Left renal cortex interstitium (tissue), 4 donors: ENCODE data around the gene FAM20C. TPM values are rescaled to one million over a fixed set of nuclear protein-coding genes. Genes with fewer than 3 reads are reported as not detected.
"Not testable (repeated sequence)": the region's sequence is repeated elsewhere in the genome, so short reads cannot be mapped to it uniquely, and the experiment has no call there.

Source experiments
- DNase-seq, 4 donors: peaks; one replicate each; pipeline ENCODE4 v3.0.0-alpha.2; 2013; ENCODE audit warnings: low read depth in 4 of 4, low spot score in 2 of 4, missing footprints in 1 of 4
- polyA plus RNA-seq, 4 donors: library from polyadenylated mRNA; unstranded; fragments of 120-200 nt; gene quantifications; one replicate each; pipeline ENCODE4 v1.2.1, GENCODE V29; 2013; ENCODE audit not compliant: insufficient read length in 4 of 4

The FAM20C gene
- polyA plus RNA-seq, 4 donors: 66.1 to 78.6 (median 69.3) TPM

DNA sequence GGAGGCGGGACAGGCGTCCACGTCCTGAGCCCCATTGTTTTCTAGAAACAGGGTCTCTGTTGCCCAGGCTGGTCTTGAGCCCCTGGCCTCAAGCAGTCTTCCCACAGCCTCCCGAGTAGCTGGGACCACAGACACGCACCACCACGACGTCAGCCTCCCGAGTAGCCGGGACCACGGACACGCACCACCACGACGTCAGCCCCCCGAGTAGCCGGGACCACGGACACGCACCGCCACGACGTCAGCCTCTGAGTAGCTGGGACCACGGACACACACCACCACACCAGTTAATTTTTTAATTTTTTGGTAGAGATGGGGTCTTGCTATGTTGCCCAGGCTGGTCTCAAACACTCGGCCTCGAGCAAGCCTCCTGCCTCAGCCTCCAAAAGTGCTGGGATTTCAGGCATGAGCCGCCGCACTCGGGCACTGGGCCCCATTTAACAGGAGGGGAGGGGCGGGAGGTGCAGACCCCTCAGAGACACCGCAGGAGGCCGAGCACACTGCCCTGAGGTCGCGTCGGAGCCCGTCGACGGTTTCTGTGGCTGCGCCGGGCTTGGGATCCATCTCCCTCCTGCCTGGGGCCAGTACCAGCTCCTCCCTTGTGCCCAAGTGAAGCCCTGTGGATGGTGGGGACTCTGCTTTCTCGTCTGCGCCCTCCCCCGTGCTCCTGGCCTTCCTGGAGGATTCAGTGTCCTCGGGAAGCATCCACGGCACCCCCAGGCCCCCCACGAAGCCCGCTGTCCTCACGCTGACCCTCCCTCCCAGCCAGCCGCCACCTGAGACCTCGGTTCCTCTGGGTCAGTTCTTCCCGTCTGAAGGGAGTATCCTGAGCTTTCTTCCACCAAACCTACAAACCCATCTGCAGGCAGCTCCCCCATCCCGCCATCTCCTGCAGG lies 13.0 kb downstream of the FAM20C start:
- no peak for DNase-seq

GRCh38 chr7:206351-206750 lies 14.0 kb downstream of the FAM20C start:
- DNase-seq: not testable (repeated sequence)

DNA sequence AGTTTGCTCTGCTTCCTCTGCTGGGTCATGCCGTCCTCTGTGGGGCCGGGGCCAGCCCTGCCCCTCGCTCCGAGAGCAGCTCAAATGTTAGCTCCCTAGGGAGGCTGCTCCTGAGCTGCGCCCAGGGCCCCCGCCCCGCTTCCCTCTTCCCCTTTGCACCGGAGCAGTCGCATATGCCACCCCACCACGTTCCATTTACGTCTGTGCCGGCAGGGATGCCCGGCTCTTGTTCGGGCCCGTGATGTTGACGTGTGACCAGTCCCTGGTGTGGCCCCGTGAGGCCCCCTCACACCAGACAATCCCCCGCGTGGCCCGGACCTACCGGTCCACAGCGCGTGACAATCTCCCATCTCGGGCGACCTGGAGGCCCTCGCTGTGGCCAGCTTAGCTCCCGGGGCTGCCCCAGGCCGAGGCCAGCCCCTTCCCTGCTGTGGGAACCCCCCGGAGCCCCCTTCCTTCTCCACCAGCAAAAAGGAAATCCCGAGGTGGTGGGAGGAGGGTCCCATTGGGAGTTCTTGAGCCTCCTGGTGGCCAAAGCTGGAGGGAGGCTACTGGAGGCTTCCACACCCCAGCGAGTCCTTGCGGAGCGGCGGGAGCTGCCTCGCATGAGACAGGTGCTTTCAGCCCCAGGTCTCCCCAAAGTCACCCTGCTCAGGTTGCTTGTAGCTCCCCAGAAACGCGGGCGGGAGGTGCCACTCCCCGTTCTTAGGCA lies 15.2 kb downstream of the FAM20C start:
- DNase-seq: no peak

GRCh38 chr7:208130-208673 lies 15.8 kb downstream of the FAM20C start:
- no peak for DNase-seq

- no peak for DNase-seq
Measured at GRCh38 chr7:208816-209215, 16.4 kb downstream of the FAM20C start.

DNA sequence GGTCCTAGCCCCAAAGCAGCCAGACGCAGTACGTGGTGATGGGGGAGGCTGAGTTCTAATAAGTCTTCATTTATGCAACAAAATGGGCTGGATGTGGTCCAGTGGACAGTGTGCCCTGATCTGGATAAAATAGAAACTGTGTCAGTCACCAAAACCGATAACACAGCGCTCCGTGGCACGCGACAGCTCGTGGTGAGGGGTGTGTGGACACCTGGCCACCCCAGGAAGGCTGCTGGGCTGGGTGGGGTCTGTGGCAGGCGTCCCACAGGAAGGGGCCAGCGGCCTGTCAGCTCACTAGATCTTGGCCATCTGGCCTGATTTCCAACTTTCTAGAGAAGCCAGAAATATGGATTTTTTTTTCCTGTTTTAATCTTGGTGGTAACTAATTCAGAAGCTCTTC lies 17.0 kb downstream of the FAM20C start:
- DNase-seq: no peak

- no peak for DNase-seq
Measured at GRCh38 chr7:209906-210305, 17.5 kb downstream of the FAM20C start.

DNA sequence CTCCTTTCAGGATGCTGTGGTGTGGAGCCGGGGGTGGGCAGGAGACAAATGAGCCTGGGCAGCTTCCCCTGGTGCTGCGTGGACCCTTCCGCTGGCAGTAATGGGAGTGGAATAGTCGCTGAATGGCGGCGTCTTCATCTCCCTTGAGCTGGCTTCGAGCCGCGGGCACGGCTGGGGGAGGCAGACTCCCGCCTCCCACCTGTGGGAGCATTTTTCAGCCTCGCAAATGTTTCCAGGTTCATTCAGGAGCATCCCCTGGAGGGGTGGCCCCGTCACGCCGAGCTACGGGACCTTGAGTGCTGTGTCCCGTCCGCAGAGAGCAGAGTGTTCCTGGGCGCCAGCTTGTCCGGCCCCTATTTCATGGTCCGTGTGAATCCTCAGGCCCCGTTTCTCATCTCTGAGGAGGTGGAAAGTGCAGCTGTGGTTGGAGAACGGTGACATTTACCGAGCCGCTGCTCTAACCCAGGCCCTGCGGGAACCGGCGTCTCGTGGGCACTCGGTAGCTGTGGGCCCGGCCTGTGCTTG lies 18.1 kb downstream of the FAM20C start:
- no peak for DNase-seq

DNA sequence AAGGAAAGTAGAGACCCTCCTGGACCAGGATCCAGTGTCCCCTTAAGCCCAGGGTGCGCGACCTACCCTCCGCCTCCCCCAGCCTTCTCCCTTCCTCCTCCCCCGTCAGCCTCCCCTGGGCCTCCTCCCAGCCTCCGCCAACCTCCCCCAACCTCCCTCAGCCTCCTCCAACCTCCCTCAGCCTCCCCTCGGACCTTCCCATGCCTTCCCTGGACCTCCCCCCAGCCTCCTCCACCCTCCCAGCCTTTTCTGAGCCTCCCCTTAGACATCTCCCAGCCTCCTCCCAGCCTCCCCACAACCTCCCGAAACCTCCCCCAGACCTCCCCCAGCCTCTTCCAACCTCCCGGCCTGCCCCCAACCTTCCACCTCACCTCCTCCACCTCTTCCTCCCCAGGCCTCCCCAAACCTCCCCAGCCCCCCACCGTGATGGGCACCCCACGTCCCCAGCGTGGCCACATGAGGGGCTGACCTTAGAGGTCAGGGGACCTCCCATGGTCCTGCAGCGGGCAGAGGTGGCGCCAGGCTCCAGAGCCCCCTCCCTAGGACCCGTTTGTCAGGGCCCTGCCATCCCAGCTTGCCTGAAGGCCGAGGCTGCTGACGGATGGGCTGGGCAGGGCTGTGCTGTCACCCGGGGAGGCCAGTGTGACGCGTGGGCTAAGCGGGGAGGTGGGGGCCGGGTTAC lies 18.8 kb downstream of the FAM20C start:
- no peak for DNase-seq

DNA sequence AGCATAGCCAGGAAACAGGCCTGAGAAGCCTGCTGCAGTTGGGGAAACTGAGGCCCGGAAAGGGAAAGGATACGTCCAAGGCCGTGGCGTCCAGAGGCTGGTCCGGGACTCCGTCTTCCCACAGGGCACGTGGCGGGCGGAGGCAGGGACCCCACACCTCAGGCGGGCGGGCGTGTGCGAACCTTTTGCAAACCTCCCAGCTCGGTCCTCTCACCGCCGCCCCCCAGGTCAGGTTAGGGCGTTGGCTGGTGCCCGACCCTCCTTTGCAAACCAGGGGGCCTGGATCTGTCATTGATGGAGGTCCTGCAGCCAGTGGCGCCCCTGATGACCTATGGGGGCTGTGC lies 19.3 kb downstream of the FAM20C start:
- no peak for DNase-seq

- DNase-seq: no peak
Measured at GRCh38 chr7:212754-213153, 20.4 kb downstream of the FAM20C start.

DNA sequence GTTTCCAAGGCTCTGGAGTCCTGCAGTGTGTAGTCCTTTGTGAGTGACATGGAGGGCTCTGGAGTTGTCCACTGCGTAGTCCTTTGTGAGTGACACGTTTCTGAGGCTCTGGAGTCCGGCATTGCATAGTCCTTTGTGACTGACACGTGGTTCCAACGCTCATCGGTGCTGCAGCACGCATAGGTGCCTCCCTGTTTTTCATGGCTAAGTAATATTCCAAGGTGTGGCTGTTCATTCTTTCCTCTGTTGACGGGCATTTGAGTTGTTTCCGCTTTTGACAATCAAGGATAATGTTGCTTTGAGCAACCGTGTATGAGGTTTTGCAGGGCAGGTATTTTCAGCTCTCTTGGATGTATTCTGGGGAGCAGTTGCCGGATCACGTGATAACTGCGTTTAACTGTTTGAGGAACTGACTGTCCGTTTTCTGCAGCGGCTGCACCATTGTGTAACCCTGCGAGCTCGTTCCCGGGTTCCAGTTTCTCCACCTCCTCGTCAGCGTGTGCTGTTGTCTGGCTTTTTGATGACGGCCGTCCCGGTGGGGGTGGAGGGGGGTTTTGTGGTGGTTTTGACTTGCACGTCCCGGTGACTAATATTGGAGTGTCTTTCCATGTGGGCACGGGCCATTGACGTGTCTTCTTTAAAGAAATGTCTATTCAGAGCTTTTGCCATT lies 21.1 kb downstream of the FAM20C start:
- DNase-seq: no peak

GRCh38 chr7:214410-215212 lies 22.2 kb downstream of the FAM20C start:
- DNase-seq: no peak

DNA sequence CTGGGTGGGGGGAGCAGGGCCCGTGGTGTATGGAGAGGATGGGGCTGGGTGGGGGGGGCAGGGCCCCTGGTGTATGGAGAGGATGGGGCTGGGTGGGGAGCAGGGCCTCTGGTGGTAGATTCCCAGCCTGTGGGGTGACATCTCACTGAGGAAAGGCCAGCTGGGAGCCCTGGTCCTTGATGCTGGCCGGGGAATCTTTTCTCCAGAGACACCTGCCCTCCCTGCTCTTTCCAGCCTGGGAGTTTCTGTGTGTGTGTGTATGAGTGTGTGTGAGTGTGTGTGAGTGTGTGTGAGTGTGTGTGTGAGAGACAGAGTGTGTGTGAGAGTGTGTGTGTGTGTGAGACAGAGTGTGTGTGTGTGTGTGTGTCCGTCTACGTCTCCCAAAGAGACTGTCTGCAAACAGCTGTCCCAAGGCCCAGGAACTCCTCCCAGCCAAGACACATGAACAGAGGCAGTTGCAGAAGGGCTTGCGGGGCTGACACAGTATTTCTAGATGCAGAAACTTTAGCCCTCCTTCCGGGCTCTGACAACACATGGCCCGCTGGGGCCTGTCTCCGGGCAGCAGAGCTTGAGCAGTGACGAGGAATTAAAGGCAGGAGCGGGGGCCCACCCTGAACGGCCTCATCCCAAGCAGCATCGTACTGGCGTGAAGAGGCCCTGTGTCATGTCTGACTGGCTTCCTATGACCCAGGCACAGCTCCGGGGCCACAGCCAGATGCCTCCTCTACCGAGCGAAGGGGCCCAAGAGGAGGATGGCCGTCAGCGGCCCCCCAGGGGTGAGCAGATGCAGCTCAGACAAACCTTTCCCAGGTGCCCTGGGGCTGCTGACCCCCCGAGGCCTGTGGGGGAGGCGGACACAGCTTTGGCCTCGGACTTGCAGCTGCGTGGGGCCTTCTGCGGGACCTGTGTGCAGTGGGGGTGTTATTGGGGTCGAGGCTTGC lies 24.3 kb downstream of the FAM20C start:
- peak in 1 of 4 donors; percentile 44 for DNase-seq

DNA sequence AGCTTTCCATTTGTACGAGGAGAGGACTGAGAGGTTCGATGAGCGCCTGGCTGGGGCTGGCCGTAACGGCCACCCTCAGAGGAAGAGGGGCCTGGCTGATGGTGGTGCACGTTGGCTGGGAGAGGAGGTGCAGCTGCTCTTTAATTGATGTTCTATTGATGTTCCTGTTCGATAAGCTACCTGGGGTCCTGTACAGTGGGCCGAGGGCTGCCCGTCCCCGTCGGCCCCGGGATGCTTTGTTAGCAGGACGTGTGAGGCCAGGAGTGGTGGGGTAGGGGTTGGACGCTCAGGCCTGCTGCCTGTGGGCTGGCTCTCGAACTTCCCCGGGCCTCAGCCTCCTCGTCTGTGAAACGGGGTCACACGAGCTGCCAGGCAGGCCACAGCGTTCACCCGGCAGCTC lies 25.4 kb downstream of the FAM20C start:
- DNase-seq: no peak

DNA sequence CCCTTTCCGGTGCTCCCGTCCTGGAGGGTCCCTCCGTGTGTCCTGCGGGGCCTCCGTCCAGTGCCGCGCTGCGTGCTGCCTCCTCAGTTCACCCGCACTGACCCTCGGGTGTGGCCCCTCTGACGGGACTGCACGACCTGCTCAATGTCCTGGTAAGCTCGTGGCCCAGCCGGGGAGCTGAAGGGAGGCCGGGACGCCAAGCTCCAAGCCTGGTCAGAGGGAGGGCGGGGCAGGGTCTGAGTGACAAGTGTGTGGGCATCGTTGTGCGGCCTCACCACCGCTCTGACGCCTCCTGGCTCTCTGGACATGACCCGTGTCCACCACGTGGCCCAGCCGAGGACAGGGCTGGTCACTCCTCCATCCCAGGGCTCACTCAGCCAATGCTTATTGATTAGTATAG lies 25.9 kb downstream of the FAM20C start:
- DNase-seq: no peak

- DNase-seq: no peak
Measured at GRCh38 chr7:218896-219580, 26.7 kb downstream of the FAM20C start.

DNA sequence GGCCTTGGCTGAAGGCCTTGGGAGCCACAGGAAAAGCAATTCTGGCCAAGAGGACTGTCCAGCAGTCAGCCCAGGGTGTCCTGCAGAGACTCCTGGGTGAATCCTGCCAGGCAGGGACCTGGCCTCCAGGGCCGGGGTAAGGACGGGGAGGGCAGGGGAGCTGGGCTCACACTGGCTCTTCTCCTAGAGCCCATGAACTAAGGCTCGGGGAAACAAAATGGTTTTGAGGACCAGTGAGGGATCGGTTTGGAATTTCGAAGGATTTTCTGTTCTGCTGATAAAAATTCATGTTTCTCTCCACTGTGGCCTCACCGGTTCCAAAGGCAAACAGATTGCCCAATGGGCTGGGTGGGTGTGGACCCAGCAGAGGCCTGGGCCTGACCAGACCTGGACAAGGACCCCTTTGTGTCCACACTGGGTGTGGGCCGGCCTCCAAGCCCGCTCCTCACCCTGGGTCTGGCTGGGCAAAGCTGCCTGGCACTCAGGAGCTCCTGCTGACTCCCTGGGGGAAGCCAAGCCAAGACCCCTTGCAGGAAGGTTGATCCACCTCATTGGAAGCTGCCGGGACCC lies 27.3 kb downstream of the FAM20C start:
- DNase-seq: no peak
